Left lung (tissue), 10 donors: ENCODE data around the gene NOD1. TPM values are rescaled to one million over a fixed set of nuclear protein-coding genes. Genes with fewer than 3 reads are reported as not detected.
"Not testable (repeated sequence)": the region's sequence is repeated elsewhere in the genome, so short reads cannot be mapped to it uniquely, and the experiment has no call there.

Experiments used
- ATAC-seq: fragments of 200-7000 bp; cut with Tn5 transposase; one replicate; pipeline ENCODE4 v1.9.1; 2020; ENCODE audit warnings: moderate library complexity
- DNase-seq, 4 donors: peaks; one replicate each; pipeline ENCODE4 v3.0.0-alpha.2; 2013 to 2020
- H3K27ac ChIP-seq, 2 donors: fragments of 200-600 bp; sonication (generic) in 1 of 2; one replicate each; pipeline versions ENCODE4 v1.5.0 to v1.8.0; 2020 to 2021
- H3K27me3 ChIP-seq, 2 donors: fragments of 200-600 bp; sonication (generic) in 1 of 2; one replicate each; pipeline versions ENCODE4 v1.5.0 to v1.8.0; 2020 to 2021
- H3K36me3 ChIP-seq, 2 donors: fragments of 200-600 bp; sonication (generic) in 1 of 2; one replicate each; pipeline versions ENCODE4 v1.5.0 to v1.8.0; 2020 to 2021
- H3K4me1 ChIP-seq, 2 donors: fragments of 200-600 bp; one replicate each; pipeline ENCODE4 v1.8.0; 2021
- H3K4me3 ChIP-seq, 2 donors: fragments of 200-600 bp; sonication (generic) in 1 of 2; one replicate each; pipeline versions ENCODE4 v1.5.0 to v1.8.0; 2020 to 2021; ENCODE audit warnings: mild to moderate bottlenecking in 1 of 2
- H3K9me3 ChIP-seq, 2 donors: fragments of 200-600 bp; sonication (generic) in 1 of 2; one replicate each; pipeline versions ENCODE4 v1.5.0 to v1.8.0; 2020 to 2021
- CTCF ChIP-seq, 2 donors: fragments of 200-600 bp; sonication (generic) in 1 of 2; IDR thresholded peaks; one replicate each; pipeline versions ENCODE4 v1.5.0 to v1.8.0; 2021; ENCODE audit warnings: antibody characterized with exemption in 2 of 2
- intact Hi-C, 2 donors: fragments of 100-400 bp; cut with DNase I; formaldehyde crosslinking; loops; one replicate each; pipeline versions ENCODE4 v1.11.2 to v1.14.2; 2022
- polyA plus RNA-seq, 6 donors: library from polyadenylated mRNA; unstranded; fragments of 120-200 nt; gene quantifications; one replicate each; pipeline ENCODE4 v1.2.1, GENCODE V29; 2013; ENCODE audit not compliant: insufficient read length in 6 of 6
- total RNA-seq, 2 donors: library from RNA; stranded (reverse); fragmentation: NEBNext Ultra II Directional; extraction: Animal tissue kit (Norgen Biotek cat#: 25700); gene quantifications; one replicate each; pipeline ENCODE4 v1.2.1, GENCODE V29; 2021
- donor health status: DM: no; HTN: yes; CAD: no.
- donor health status: DM: no; HTN: no; CAD: no.

NOD1 gene
- total and polyA plus RNA-seq, 8 donors = 18.4 to 27.4 (median 24.9) TPM

- intact Hi-C loops = no loop called here
- Histone ChIP-seq H3K9me3 (peaks cover 0 to 11% of the 10 kb centered on the region in 2 donors), H3K27me3 (no peaks in the 10 kb centered on the region), H3K4me3 (no peak overlapping the region), H3K27ac (no peak overlapping the region), H3K36me3 (no peaks in the 10 kb centered on the region), H3K4me1 (no peaks in the 10 kb centered on the region)
- DNase-seq = no peak
- no peak for ATAC-seq
- TF ChIP-seq CTCF (IDR thresholded peaks at IDR 0.05) = no peak
Observed at GRCh38 chr7:30487371-30487770, 8.8 kb upstream of the NOD1 start.

- intact Hi-C loops = no loop called here
- H3K4me1 ChIP-seq = no peaks in the 10 kb centered on the region
- H3K9me3 ChIP-seq = no peaks in the 10 kb centered on the region
- TF ChIP-seq CTCF (IDR thresholded peaks at IDR 0.05) = no peak
- ATAC-seq (no peak), DNase-seq (no peak)
- no peaks in the 10 kb centered on the region for H3K36me3 ChIP-seq
- no peak overlapping the region for H3K4me3 ChIP-seq
- H3K27me3 ChIP-seq = no peaks in the 10 kb centered on the region
- H3K27ac ChIP-seq = no peak overlapping the region
Observed at GRCh38 chr7:30485667-30486066, 7.1 kb upstream of the NOD1 start.

GRCh38 chr7:30481416-30481815 is 2.8 kb upstream of the NOD1 start:
- H3K4me3 ChIP-seq, H3K9me3 ChIP-seq, H3K27me3 ChIP-seq, H3K36me3 ChIP-seq, DNase-seq, ATAC-seq, intact Hi-C loops, H3K27ac ChIP-seq: not testable (repeated sequence)
- H3K4me1 ChIP-seq = peaks cover 16 to 27% of the 10 kb centered on the region in 2 donors

- intact Hi-C loops = no loop called here
- DNase-seq (no peak), ATAC-seq (peak; percentile 13)
- Histone ChIP-seq H3K36me3 (no peaks in the 10 kb centered on the region), H3K27me3 (no peaks in the 10 kb centered on the region), H3K9me3 (no peaks in the 10 kb centered on the region), H3K27ac (peak overlapping the region; percentile 93 to 94), H3K4me3 (peak overlapping the region; percentile 53 to 66), H3K4me1 (peaks cover 36 to 45% of the 10 kb centered on the region in 2 donors)
- TF ChIP-seq CTCF (IDR thresholded peaks at IDR 0.05) = no peak
Observed at GRCh38 chr7:30479202-30480120, 877 bp upstream of the NOD1 start.

- DNase-seq (no peak), ATAC-seq (peak; percentile 25)
- H3K9me3 ChIP-seq = no peaks in the 10 kb centered on the region
- peaks cover 59 to 74% of the 10 kb centered on the region in 2 donors for H3K4me1 ChIP-seq
- no peak for TF ChIP-seq CTCF (IDR thresholded peaks at IDR 0.05)
- H3K27me3 ChIP-seq = no peaks in the 10 kb centered on the region
- intact Hi-C loops = no loop called here
- H3K36me3 ChIP-seq = no peaks in the 10 kb centered on the region
- peak overlapping the region in 1 of 2 donors; percentile 53 for H3K4me3 ChIP-seq
- H3K27ac ChIP-seq = peak overlapping the region; percentile 17 to 39
Observed at GRCh38 chr7:30476459-30477145, 2.0 kb downstream of the NOD1 start.
